HG02759 (cell line): Measurements from ENCODE around the gene KIAA1217.

ENCODE experiments used
- ATAC-seq: cut with Tn5 transposase; IDR thresholded peaks from one replicate; pipeline ENCODE4 v1.9.1; 2021; ENCODE audit warnings: mild to moderate bottlenecking, moderate library complexity; ENCODE audit not compliant: unreplicated experiment

The KIAA1217 gene

GRCh38 chr10:24288581-24288980 lies 79.6 kb downstream of the KIAA1217 start:
- ATAC-seq, result no peak

GRCh38 chr10:24289235-24289634 lies 80.3 kb downstream of the KIAA1217 start:
- no peak for ATAC-seq

- ATAC-seq, result no peak
Measured at GRCh38 chr10:24292304-24293293, 83.7 kb downstream of the KIAA1217 start.

DNA sequence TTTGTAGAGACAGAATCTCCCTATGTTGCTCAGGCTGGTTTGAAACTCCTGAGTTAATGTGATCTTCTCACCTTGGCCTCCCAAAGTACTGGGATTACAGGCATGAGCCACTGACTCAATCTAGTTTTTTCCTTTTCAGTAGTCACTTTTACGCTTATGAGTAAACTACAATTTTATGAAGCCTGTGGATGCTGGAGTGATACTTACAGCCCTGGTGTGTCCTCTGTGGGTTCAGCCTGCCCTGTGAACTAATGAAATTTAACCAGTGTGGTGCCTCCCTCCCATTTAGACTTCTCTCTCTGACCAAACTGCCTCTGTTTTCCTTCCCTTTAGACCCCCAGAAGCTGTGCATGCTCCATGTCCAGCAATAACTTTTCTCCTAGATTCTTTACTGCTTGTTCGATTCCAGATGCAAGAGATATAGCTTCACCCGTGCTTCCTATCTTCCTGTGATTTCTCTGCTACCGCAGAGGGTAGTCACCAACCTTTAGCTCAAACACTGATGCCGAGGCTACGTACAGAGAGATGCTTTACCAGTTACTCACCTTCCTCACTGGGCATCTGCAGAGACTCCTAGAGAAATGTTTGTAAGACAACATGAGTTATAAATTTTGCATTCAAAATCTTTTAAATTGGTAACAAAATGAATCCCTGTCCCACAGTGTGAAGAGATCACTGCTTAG lies 90.8 kb downstream of the KIAA1217 start:
- ATAC-seq, result no peak

DNA sequence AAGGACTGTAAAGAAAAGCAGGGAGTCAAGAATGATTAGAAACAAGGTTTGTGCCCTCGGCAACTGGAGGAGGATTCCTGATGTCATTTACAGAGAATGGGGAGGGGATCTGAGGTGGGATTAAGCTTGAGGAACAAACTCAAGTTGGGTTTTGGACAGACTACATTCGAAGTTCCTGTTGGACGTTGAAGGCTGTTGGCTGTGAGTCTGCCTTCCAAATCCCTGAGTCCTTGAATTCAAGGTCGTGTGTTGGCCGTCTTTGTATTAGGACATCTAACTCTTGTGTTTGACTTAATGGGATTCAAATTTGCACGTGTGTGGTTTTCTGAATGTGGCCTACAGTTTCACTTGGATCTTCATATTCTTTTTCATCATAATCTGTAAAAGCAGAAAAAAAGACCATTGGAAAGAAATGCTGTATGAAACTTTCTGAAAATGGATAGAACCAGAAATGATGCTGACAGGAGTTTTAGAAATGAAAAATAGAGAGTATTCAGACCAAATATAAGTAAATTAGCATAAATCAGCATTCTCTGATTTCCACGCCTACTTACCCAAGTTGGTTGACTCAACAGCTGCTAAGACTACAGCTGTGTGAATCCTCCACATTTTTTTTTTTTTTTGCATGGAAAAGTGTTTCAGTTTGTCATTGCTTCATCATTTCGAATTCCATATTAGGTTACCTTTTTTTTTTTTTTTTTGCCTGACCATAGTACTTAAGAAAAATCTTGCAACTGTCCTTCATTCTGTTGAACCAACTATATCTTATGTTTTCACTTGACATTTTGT lies 94.8 kb downstream of the KIAA1217 start:
- ATAC-seq, result no peak

DNA sequence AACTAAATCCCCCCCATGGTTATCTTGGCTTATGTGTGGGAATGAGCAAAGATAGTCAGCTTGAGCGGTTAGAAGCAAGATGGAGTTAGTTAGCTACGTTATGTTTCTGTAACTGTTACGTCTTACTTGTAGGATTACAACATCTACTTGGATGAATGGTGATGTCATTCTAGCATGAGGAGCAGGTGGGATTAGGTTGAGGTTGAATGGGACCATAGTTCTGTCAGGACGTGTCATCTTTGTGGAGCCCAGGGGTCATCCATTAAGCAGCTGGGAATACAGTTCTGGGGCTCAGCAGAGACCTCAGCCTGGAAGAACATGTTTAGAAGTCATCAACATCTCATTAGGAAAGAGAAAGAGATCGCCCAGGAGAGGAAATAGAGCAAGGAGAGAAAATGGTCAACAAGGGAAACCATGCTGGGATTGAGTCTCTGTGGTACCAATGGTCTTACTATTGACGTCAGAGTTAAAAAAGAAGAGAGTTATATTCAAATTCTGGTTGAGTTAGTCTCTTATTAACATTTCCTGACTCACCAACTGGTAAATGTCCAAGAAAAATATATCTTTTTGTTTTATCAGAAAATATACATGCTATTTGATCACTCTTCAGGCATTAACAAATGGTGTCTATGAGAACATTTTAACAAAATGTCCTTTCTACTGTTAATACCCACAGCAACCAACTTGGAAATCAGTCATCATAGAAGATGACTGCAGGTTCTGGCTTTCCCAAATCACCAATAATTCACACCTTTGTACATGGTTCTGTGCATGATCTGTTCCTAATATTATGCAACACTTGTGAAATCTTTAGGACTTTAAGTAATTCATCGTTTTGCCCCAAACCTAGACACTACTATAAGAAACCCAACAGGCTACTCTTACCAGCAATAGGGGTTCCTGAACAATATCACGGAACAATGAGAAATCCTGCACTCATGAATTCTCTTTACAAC lies 96.9 kb downstream of the KIAA1217 start:
- ATAC-seq, result no peak

DNA sequence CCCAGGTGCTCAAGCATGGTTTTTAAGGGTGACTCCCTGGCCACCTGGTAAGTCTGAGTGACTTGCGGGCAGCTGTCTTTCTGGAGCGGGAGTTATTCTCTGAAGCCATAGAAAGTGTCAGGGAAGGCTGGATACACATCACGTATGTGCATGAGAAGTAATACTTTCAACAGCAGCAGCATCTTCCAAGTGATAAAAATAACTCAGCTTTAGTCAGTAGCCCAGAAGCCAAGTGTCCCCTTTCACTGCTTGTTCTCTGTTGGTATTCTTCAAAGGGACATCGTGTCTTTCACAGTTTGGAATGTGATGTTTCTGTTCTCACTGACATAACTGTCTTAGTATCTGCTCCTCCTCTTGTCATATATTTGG lies 97.6 kb downstream of the KIAA1217 start:
- ATAC-seq, result no peak

GRCh38 chr10:24307116-24307515 lies 98.2 kb downstream of the KIAA1217 start:
- ATAC-seq, result no peak

DNA sequence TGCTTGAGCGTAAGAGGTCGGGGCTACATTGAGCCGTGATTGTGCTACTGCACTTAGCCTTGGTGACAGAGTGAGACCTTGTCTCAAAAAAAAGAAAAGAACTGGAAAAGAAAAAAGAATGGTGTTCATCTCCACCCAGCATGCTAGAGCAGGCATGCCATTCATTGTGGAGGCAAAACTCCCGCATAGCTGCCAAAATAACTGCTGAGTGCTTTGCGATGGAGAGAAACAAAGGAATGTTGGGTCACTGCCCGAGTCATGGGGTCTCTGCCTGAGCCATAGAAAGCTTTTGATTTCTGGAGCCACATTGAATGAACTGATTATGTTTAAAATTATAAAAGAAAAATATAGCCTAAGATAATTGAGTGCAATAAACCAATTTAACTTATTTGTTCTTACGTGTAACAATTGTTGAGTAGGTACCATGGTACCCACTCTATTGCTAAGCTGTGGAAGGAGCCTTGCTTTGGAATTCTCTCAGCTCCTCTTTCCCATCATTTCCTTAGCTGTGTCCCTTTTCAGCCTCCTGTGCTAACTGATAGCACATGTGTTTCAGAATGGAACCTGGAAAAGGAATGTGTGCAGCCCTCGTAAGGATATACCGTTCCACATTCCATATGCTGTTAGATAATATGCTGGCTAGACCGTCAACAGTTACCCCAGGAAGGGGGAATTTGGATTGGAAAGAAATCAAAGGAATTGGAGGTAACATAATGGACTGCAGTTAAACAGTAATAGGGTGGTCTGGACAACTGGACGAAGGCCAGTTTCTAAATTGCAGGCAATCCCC lies 99.0 kb downstream of the KIAA1217 start:
- no peak for ATAC-seq

- no peak for ATAC-seq
Measured at GRCh38 chr10:24310104-24310503, 101.2 kb downstream of the KIAA1217 start.

DNA sequence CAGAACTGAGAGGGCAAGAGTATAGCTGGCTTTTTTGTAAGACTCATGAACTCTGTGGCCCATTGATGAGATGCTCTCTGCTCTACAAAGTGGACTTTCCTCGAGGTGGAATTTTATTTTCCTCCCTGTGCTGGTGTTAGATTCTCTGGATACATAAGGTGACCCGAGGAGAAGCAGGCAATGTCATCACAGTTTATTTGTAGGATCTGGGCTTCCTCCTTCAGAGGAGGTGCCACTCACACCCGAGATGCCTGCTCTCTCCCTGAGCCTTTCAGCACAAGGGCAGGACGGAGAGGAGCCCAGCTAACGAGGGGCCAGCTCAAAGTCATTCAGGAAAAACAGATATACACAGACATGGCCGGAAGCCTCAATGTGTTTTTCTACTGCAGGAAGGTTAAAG lies 103.0 kb downstream of the KIAA1217 start:
- no peak for ATAC-seq

- ATAC-seq, result no peak
Measured at GRCh38 chr10:24313283-24313682, 104.3 kb downstream of the KIAA1217 start.

DNA sequence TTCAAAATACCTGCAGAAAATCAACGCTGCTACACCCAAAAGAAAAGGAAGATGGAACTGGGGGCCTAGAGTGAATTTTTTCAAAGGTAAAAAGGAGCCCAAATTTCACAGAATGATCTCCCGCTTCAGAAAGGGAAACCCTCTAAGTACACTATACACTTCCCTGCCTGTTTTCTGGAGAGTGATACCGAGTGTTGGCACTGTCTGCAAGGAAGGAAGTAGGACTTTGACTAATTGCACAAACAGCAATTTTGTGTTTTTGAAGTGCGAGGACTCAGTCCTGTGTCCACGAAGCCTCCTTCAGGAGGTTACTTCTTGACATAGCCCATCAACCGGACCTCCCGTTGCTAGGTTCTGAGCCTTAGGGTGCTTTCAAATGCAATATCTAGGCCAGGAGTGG lies 106.3 kb downstream of the KIAA1217 start:
- no peak for ATAC-seq

DNA sequence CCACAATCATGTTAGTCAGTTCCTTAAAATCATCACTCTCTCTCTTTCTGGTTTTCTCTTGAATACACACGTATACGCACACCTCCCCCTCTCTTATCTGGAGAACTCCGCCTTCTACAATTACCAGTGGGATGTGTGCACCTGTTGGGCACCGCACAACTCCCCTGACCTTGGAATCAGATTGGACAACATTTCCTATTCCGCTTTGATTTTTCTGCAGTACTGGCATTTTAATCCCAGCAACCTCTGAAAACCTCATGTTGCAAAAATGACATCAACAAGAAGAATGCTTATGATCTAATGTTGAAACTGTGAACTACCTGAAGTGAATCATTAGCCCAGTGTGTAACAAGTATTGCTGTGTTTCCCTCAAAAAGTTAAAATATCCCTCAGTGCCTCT lies 109.6 kb downstream of the KIAA1217 start:
- ATAC-seq, result no peak

DNA sequence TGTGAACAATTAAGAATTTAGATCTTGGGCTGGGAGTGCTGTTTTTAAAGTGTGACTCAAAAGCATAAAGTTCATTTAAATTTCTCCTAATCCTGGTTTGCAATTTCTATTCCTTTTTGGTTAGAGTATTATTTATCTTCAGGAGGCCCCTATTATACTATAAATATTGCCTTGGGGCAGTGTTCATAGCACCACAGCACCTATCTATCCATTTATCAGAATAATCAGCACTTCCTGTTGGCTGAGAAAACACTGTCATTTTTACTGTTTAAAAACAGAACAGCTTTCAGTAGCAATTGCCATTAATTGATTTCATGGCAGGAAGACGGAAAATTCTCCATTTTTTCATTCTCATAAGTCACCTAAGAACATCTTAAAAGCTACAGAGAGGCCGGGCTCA lies 111.4 kb downstream of the KIAA1217 start:
- no peak for ATAC-seq

DNA sequence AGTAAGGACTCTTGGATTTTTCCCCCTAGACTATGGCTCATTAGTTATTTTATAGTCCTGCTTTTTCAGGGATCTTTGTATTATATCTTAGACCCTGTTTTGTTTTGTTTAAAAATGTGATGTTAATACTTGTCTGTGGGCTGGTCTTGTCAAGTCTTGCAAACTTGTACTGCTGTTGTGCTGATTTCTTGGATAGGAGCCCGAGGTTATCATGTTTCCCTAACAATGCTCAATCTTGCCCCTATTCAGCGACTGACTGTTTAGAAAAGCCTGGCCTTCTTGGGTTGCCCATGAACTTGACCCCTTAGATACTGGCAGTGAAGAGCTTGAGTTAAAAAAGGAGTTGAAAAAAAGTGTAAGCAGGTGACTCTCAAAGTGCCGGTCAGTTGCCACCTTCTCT lies 115.7 kb downstream of the KIAA1217 start:
- no peak for ATAC-seq

DNA sequence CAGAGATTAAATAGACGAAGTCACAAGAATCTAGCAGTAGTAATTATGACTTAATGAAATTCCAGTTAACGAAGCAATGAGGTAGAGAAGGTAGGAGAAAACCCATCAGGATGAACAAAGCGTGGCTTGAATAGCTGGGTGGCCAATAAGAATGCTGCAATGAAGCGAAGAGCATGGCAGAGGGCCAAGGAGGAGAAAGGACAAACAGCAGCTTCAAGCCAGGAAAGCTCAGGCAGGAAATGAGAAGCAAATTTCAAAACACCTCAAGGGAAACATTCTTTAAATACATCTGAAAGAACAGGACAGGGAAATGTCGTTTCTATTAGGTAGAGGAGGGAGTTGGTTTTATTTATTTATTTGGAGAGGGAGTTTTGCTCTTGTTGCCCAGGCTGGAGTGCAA lies 122.5 kb downstream of the KIAA1217 start:
- no peak for ATAC-seq

GRCh38 chr10:24333736-24334135 lies 124.8 kb downstream of the KIAA1217 start:
- no peak for ATAC-seq

DNA sequence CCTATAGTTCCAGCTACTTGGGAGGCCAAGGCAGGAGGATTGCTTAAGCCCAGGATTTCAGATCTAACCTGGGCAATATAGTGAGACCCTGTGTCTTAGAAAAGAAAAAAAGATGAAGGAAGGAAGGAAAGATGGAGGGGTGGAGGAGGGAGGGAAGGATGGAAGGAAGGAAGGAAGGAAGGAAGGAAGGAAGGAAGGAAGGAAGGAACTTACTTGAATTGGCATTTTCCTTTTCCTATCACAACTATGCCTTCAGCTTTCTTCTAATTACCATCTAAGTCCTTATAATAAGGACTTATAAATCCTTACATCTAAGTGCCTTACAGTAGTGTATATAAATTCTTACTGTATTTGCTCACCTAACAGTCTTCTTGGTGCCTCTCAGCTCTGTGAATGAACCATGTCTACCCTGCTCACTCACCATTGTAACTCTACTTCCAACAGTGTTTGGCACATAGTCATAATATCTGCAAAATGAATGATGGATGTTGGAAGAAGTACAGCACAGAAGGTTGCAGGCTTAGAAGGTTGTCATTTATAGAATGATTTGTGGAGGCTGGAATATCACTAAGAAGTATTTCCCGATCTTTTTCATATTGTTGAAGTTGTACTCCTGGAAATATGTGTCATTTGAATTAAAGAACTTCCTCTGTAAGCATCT lies 125.5 kb downstream of the KIAA1217 start:
- no peak for ATAC-seq
